Measurements from ENCODE around the gene LIPT2. TPM values are rescaled to one million over a fixed set of nuclear protein-coding genes. Genes with fewer than 3 reads are reported as not detected.

LIPT2 gene
- polyA plus RNA-seq, 1 of the 3 experiments (the other 2 are of a cell fraction): 4.6 TPM

GRCh38 chr11:74520927-74521665, 27.6 kb upstream of the LIPT2 start (continued):
- TF ChIP-seq, protein P1, sequence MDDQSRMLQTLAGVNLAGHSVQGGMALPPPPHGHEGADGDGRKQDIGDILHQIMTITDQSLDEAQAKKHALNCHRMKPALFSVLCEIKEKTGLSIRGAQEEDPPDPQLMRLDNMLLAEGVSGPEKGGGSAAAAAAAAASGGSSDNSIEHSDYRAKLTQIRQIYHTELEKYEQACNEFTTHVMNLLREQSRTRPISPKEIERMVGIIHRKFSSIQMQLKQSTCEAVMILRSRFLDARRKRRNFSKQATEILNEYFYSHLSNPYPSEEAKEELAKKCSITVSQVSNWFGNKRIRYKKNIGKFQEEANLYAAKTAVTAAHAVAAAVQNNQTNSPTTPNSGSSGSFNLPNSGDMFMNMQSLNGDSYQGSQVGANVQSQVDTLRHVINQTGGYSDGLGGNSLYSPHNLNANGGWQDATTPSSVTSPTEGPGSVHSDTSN (IDR thresholded peaks at IDR 0.05): no peak
- no peak for TF ChIP-seq RXRA (IDR thresholded peaks at IDR 0.05; ENCODE audit: borderline replicate concordance, low read depth)

- Histone ChIP-seq H3K79me2 (ENCODE audit: insufficient read depth) (no peaks in the 10 kb centered on the region), H2AFZ (ENCODE audit: low read depth) (no peak overlapping the region), H3K4me1 (ENCODE audit: control insufficient read depth in 1 of 2, insufficient read depth in 2 of 2, low read depth in 1 of 2, low read length in 1 of 2) (no peaks in the 10 kb centered on the region), H3K4me3 (ENCODE audit: low read depth in 2 of 2, low read length in 1 of 2) (no peak overlapping the region), H3K9me2 (no peaks in the 10 kb centered on the region), H3K4me2 (no peak overlapping the region), H3K9ac (no peak overlapping the region), H3K27me3 (ENCODE audit: insufficient read depth) (no peaks in the 10 kb centered on the region), H3F3A (replicated peaks; ENCODE audit: insufficient read depth) (no peaks in the 10 kb centered on the region), H3K36me3 (replicated peaks in 1 of 2; ENCODE audit: control insufficient read depth in 1 of 2, insufficient read depth in 2 of 2, low read length in 1 of 2) (no peaks in the 10 kb centered on the region), H4K20me1 (ENCODE audit: insufficient read depth) (no peaks in the 10 kb centered on the region), H3K9me3 (no peaks in the 10 kb centered on the region), H3K27ac (ENCODE audit: low read depth in 2 of 2, low read length in 1 of 2) (no peak overlapping the region)
- ChIA-PET POLR2A (no interaction called here), CTCF (interaction anchor here (0.6 to 1.3 kb wide), 2 partner anchors 182 to 206 kb away, joined by 3 to 4 read pairs; no protein-coding TSS in a partner anchor)
- DNase-seq: no peak
- 6% methylated on average over 1 of the region's 1 CpG for WGBS (ENCODE audit: low lambda C conversion rate)
- no peak for TF ChIP-seq RFX5 (IDR thresholded peaks at IDR 0.05; ENCODE audit: low read length)
- TF ChIP-seq GATA2 (CRISPR knock-in tag; IDR thresholded peaks at IDR 0.05): no peak
- TF ChIP-seq GABPA (IDR thresholded peaks at IDR 0.05; ENCODE audit: low read depth): no peak
- TF ChIP-seq TEAD4 (IDR thresholded peaks at IDR 0.05; ENCODE audit: borderline replicate concordance, insufficient read depth): no peak
- TF ChIP-seq, protein P1 (IDR thresholded peaks at IDR 0.05): no peak
- TF ChIP-seq EP300 (IDR thresholded peaks at IDR 0.05; ENCODE audit: borderline replicate concordance in 1 of 2, low read depth in 1 of 2, low read length in 1 of 2): no peak
- TF ChIP-seq MXI1 (IDR thresholded peaks at IDR 0.05; ENCODE audit: low read depth, low read length): no peak
- TF ChIP-seq SMC3 (IDR thresholded peaks at IDR 0.05; ENCODE audit: low read depth, low read length): no peak
- no peak for TF ChIP-seq NRF1 (IDR thresholded peaks at IDR 0.05; ENCODE audit: low read depth, low read length)
- no peak for TF ChIP-seq USF2 (IDR thresholded peaks at IDR 0.05; ENCODE audit: borderline replicate concordance, low read depth, low read length)
- no peak for TF ChIP-seq FOXJ3 (CRISPR knock-in tag; IDR thresholded peaks at IDR 0.05)
- TF ChIP-seq RXRA (IDR thresholded peaks at IDR 0.05; ENCODE audit: borderline replicate concordance, low read depth): no peak
These were observed 26.8 kb upstream of the LIPT2 start for GRCh38 chr11:74520316-74520715.
